Measurements from ENCODE around the gene DRD4. TPM values are rescaled to one million over a fixed set of nuclear protein-coding genes. Genes with fewer than 3 reads are reported as not detected.

DRD4 gene
- polyA plus RNA-seq (2013, experiment 1 of 2; ENCODE audit: insufficient read length), result 0.67 TPM
- polyA plus RNA-seq (2013, experiment 2 of 2; ENCODE audit: insufficient read length), result 0.52 TPM

- peak; percentile 42 for DNase-seq
Observed at GRCh38 chr11:636511-637332, at the start of gene DRD4. Gene DRD4, plus strand, starts transcription at chr11:637269. Its CDS starts 36 bp downstream, at chr11:637305.

- DNase-seq, result no peak
Observed at GRCh38 chr11:587546-587945, 49.5 kb upstream of the DRD4 start.

GRCh38 chr11:587978-588380 lies 49.1 kb upstream of the DRD4 start:
- no peak for DNase-seq

- DNase-seq, result no peak
Observed at GRCh38 chr11:589798-590197, 47.3 kb upstream of the DRD4 start.

GRCh38 chr11:590997-591396 lies 46.1 kb upstream of the DRD4 start:
- no peak for DNase-seq

GRCh38 chr11:592501-592900 lies 44.6 kb upstream of the DRD4 start:
- DNase-seq, result no peak

GRCh38 chr11:592918-593317 lies 44.2 kb upstream of the DRD4 start:
- no peak for DNase-seq

- no peak for DNase-seq
Observed at GRCh38 chr11:593347-593746, 43.7 kb upstream of the DRD4 start.

- no peak for DNase-seq
Observed at GRCh38 chr11:595400-595799, 41.7 kb upstream of the DRD4 start.

GRCh38 chr11:596374-596773 lies 40.7 kb upstream of the DRD4 start:
- DNase-seq, result no peak

- no peak for DNase-seq
Observed at GRCh38 chr11:597166-597725, 39.8 kb upstream of the DRD4 start.

- no peak for DNase-seq
Observed at GRCh38 chr11:598005-598680, 38.9 kb upstream of the DRD4 start.

GRCh38 chr11:601573-602245 lies 35.4 kb upstream of the DRD4 start:
- no peak for DNase-seq

- no peak for DNase-seq
Observed at GRCh38 chr11:603154-603553, 33.9 kb upstream of the DRD4 start.

- DNase-seq, result no peak
Observed at GRCh38 chr11:605286-606129, 31.6 kb upstream of the DRD4 start.

- no peak for DNase-seq
Observed at GRCh38 chr11:606245-606644, 30.8 kb upstream of the DRD4 start.

- no peak for DNase-seq
Observed at GRCh38 chr11:607020-607780, 29.9 kb upstream of the DRD4 start.

- DNase-seq, result no peak
Observed at GRCh38 chr11:607971-608659, 29.0 kb upstream of the DRD4 start.

- DNase-seq, result no peak
Observed at GRCh38 chr11:608791-609251, 28.2 kb upstream of the DRD4 start.

- DNase-seq, result no peak
Observed at GRCh38 chr11:609341-609811, 27.7 kb upstream of the DRD4 start.

Measured in fibroblast of skin of scalp (primary cell).